ENCODE data around the gene LARP4B. TPM values are rescaled to one million over a fixed set of nuclear protein-coding genes. Genes with fewer than 3 reads are reported as not detected.
A peak's percentile ranks its signal among the peaks of the same experiment; 100 is the strongest.

Gene LARP4B
- total and polyA plus RNA-seq, 7 donors = 16.6 to 88.3 (median 66.6) TPM

DNA sequence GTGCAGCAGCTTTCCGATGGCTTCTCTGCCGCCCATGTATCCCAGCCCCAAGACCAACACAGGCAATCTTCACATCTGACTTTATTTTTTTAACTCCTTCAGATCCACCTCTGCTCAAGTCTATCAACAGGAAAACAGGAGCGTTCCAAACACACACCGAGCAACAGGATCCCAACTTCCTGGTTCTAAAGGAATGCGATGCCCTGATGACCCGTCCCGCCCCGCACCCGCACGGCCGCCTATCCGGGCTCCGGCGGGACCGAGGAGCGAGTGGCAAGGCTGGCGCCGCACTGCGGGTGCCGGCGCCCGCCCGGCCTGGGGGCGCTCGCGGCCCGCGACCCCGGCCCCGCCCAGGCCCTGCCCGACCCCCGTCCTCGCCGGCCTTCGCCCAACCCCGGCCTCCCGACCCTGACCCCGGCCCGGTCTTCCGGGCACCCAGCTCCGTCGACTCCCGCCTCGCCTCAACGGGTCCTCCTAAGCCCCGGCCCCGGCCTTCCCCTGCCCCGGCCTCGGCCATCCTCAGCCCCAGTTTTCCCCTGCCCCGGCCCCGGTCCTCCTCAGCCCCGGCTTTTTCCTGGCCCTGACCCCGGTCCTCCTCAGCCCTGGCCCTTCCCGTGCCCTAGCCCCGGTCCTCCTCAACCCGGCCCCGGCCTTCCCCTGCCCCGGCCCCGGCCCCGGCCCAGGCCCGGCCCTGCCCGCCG, 730 bp downstream of the LARP4B start:
- intact Hi-C loops (cut with DNase I) = loop anchor here (5.0 to 10.0 kb wide), 4 partner anchors 53 to 124 kb away; partner anchors contain the start of genes GTPBP4 (in 2 of the 2) and WDR37 (in 1 of the 2)
- TF ChIP-seq, protein P1, sequence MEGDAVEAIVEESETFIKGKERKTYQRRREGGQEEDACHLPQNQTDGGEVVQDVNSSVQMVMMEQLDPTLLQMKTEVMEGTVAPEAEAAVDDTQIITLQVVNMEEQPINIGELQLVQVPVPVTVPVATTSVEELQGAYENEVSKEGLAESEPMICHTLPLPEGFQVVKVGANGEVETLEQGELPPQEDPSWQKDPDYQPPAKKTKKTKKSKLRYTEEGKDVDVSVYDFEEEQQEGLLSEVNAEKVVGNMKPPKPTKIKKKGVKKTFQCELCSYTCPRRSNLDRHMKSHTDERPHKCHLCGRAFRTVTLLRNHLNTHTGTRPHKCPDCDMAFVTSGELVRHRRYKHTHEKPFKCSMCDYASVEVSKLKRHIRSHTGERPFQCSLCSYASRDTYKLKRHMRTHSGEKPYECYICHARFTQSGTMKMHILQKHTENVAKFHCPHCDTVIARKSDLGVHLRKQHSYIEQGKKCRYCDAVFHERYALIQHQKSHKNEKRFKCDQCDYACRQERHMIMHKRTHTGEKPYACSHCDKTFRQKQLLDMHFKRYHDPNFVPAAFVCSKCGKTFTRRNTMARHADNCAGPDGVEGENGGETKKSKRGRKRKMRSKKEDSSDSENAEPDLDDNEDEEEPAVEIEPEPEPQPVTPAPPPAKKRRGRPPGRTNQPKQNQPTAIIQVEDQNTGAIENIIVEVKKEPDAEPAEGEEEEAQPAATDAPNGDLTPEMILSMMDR (IDR thresholded peaks at IDR 0.05) = no peak
- WGBS, 3 donors = 0 to 2% (median 1%) methylated on average over 39 to 63 of the region's 63 CpGs

DNA sequence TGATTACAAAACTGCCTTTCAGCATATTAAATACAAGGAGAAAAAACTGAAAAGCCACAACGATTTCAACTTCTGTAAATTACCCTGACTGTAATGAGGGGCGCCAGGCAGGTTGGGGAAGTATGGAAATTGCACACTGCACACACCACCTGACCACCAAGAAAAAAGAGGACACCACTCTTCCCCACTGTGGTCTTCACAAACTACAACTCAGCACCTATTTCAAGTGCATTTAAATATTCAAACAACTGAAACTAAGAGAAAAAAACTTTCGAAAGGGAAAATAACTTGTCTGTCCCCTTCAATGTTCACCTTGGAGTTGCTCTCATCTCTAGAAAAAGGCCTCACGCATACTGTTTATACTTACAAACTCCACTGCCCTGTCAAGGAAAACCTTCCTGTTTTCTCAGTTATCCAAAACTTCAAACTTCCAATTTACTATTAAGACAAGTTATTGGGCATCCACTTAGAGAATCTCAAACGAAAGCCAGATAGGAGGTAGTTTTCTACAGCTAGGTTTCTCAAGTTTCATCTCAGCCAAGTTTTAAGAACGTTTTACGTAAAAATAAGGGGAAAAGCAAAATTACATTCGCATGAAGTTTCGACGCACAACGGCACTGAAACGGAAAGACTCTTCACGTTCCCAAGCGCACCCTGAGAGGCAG, 1.4 kb downstream of the LARP4B start:
- Histone ChIP-seq H3K27ac (peak overlapping the region; percentile 91), H3K4me1 (peaks cover 49% of the 10 kb centered on the region)
- WGBS, 3 donors = 6 to 7% (median 7%) methylated on average over 14 of the region's 14 CpGs

More for the DNA sequence above, 730 bp downstream of the LARP4B start:
- H3K9me3 ChIP-seq = no peaks in the 10 kb centered on the region
- peak overlapping the region; percentile 70 for H3K4me3 ChIP-seq
- H3K36me3 ChIP-seq (ENCODE audit: insufficient read depth in 1 of 2, low read depth in 1 of 2) = peaks cover 3 to 6% of the 10 kb centered on the region in 2 donors
- H3K4me1 ChIP-seq = peaks cover 47% of the 10 kb centered on the region
- ATAC-seq = peak in 2 of 4 donors; percentile 2 to 6
- H3K27me3 ChIP-seq (ENCODE audit: insufficient read depth in 3 of 3, low read length in 2 of 3) = no peaks in the 10 kb centered on the region
- peak overlapping the region; percentile 91 for H3K27ac ChIP-seq
- peak; percentile 37 to 67 for DNase-seq

DNA sequence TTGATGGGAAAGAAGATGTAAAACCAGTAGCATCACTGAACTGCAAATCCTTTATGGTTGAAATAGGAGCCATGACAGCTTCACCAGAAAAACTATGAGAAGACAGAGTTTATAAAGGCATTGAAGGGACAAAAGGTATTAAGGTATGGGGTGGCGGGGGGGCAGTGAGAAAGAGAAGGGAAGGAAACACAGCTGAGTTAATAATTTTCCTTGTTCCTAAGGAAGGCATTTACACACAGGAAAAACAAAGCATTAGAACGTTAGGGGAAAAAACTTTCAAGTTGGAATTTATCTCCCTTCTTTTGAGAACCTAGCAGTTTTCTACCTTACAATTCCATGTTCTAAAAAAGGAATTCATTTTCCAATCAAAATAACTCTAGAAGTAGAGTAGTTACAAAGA, 4.4 kb downstream of the LARP4B start:
- intact Hi-C loops (cut with DNase I) = no loop called here
- Histone ChIP-seq H3K27me3 (ENCODE audit: insufficient read depth in 3 of 3, low read length in 2 of 3) (no peaks in the 10 kb centered on the region), H3K4me3 (no peak overlapping the region), H3K9me3 (no peaks in the 10 kb centered on the region), H3K4me1 (peaks cover 56% of the 10 kb centered on the region), H3K36me3 (ENCODE audit: insufficient read depth in 1 of 2, low read depth in 1 of 2) (peaks cover 0 to 6% of the 10 kb centered on the region in 2 donors), H3K27ac (no peak overlapping the region)
- DNase-seq (no peak), ATAC-seq (no peak)
- TF ChIP-seq, protein P1 (IDR thresholded peaks at IDR 0.05) = no peak
- 50 to 58% (median 54%) methylated on average over 2 of the region's 2 CpGs for WGBS, 3 donors

More for the DNA sequence above, 1.4 kb downstream of the LARP4B start:
- DNase-seq (no peak), ATAC-seq (no peak)
- Histone ChIP-seq H3K27me3 (ENCODE audit: insufficient read depth in 3 of 3, low read length in 2 of 3) (no peaks in the 10 kb centered on the region), H3K4me3 (peak overlapping the region; percentile 70), H3K36me3 (ENCODE audit: insufficient read depth in 1 of 2, low read depth in 1 of 2) (peaks cover 0 to 6% of the 10 kb centered on the region in 2 donors), H3K9me3 (no peaks in the 10 kb centered on the region)
- intact Hi-C loops (cut with DNase I) = loop anchor here (5.0 to 10.0 kb wide), 4 partner anchors 53 to 125 kb away; partner anchors contain the start of genes GTPBP4 (in 2 of the 2) and WDR37 (in 1 of the 2)
- TF ChIP-seq, protein P1 (IDR thresholded peaks at IDR 0.05) = no peak

DNA sequence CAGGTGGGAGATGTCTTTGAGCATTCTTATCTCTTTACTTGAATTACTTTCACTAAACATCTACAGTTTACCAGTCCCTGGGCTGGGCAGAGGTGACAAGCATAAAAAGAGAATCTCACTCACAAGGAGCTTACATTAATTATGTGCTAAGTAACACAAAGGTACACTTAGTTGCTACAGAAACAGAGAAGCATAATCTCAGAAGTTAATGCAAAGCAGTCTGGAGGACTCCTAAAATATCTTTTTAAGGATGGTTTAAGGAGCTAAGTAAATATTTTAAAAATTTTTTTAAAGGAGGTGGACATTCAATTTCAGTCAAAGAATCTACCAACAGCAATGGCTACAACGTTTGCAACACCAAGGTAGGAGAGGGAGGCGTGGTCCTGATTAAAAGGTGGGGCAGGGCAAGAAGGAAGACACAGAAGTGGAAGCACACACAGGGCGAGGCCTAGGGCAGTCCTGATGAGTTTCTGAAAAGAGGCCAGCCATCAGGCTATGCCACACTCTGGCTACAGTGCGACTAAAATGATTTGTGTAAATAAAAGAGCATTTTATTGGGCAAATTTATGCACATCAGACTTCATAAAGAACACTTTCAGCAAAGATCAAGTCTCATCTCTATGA, 5.3 kb downstream of the LARP4B start:
- TF ChIP-seq, protein P1 (IDR thresholded peaks at IDR 0.05) = no peak
- Histone ChIP-seq H3K27me3 (ENCODE audit: insufficient read depth in 3 of 3, low read length in 2 of 3) (no peaks in the 10 kb centered on the region), H3K36me3 (ENCODE audit: insufficient read depth in 1 of 2, low read depth in 1 of 2) (peaks cover 0 to 6% of the 10 kb centered on the region in 2 donors), H3K9me3 (no peaks in the 10 kb centered on the region), H3K4me1 (peaks cover 61% of the 10 kb centered on the region), H3K27ac (no peak overlapping the region), H3K4me3 (no peak overlapping the region)
- intact Hi-C loops (cut with DNase I) = no loop called here
- no peak for ATAC-seq
- no peak for DNase-seq
- 66 to 72% (median 67%) methylated on average over 4 of the region's 4 CpGs for WGBS, 3 donors
